ENCODE results near the gene NDEL1. TPM values are rescaled to one million over a fixed set of nuclear protein-coding genes. Genes with fewer than 3 reads are reported as not detected.
A peak's percentile ranks its signal among the peaks of the same experiment; 100 is the strongest.

The NDEL1 gene
- polyA plus RNA-seq, 1 experiment = 72.2 TPM

- no peak for DNase-seq (ENCODE audit: low read depth)
- H3K27me3 ChIP-seq (ENCODE audit: control insufficient read depth, insufficient read depth, low read length) = peaks cover 1% of the 10 kb centered on the region; the same call in 1 of the 2 replicates
- TF ChIP-seq, protein P1, sequence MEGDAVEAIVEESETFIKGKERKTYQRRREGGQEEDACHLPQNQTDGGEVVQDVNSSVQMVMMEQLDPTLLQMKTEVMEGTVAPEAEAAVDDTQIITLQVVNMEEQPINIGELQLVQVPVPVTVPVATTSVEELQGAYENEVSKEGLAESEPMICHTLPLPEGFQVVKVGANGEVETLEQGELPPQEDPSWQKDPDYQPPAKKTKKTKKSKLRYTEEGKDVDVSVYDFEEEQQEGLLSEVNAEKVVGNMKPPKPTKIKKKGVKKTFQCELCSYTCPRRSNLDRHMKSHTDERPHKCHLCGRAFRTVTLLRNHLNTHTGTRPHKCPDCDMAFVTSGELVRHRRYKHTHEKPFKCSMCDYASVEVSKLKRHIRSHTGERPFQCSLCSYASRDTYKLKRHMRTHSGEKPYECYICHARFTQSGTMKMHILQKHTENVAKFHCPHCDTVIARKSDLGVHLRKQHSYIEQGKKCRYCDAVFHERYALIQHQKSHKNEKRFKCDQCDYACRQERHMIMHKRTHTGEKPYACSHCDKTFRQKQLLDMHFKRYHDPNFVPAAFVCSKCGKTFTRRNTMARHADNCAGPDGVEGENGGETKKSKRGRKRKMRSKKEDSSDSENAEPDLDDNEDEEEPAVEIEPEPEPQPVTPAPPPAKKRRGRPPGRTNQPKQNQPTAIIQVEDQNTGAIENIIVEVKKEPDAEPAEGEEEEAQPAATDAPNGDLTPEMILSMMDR (IDR thresholded peaks at IDR 0.05; ENCODE audit: insufficient read depth, low read depth, low read length) = no peak
- ChIA-PET POLR2A (no interaction called here), CTCF (interaction anchor here (1.2 to 2.8 kb wide), 3 partner anchors 27 to 377 kb away, joined by 3 to 18 read pairs (median 11); partner anchors contain the start of gene NDEL1)
- no peaks in the 10 kb centered on the region for H3K36me3 ChIP-seq (ENCODE audit: control insufficient read depth, insufficient read depth, low read length)
- no peak overlapping the region for H3K4me3 ChIP-seq (ENCODE audit: low read depth, low read length)
These were observed 27.3 kb upstream of the NDEL1 start for GRCh38 chr17:8408371-8408770.

GRCh38 chr17:8409966-8410882, 25.5 kb upstream of the NDEL1 start:
- Histone ChIP-seq H3K4me3 (ENCODE audit: low read depth, low read length) (no peak overlapping the region), H3K27me3 (ENCODE audit: control insufficient read depth, insufficient read depth, low read length) (peaks cover 1% of the 10 kb centered on the region; the same call in 1 of the 2 replicates), H3K36me3 (ENCODE audit: control insufficient read depth, insufficient read depth, low read length) (no peaks in the 10 kb centered on the region)
- TF ChIP-seq, protein P1 (IDR thresholded peaks at IDR 0.05; ENCODE audit: insufficient read depth, low read depth, low read length) = peak; percentile 89
- DNase-seq (ENCODE audit: low read depth) = no peak
- ChIA-PET POLR2A (no interaction called here), CTCF (interaction anchor here (0.6 to 4.4 kb wide), 28 partner anchors 9 to 1290 kb away, joined by 3 to 40 read pairs (median 3); partner anchors contain the start of gene NDEL1)

GRCh38 chr17:8410883-8411238, 24.8 kb upstream of the NDEL1 start:
- no peak for DNase-seq (ENCODE audit: low read depth)
- TF ChIP-seq, protein P1 (IDR thresholded peaks at IDR 0.05; ENCODE audit: insufficient read depth, low read depth, low read length) = no peak
- Histone ChIP-seq H3K4me3 (ENCODE audit: low read depth, low read length) (no peak overlapping the region), H3K27me3 (ENCODE audit: control insufficient read depth, insufficient read depth, low read length) (peaks cover 1% of the 10 kb centered on the region; the same call in 1 of the 2 replicates), H3K36me3 (ENCODE audit: control insufficient read depth, insufficient read depth, low read length) (no peaks in the 10 kb centered on the region)
- ChIA-PET POLR2A (no interaction called here), CTCF (interaction anchor here (0.6 to 4.4 kb wide), 15 partner anchors 10 to 484 kb away, joined by 3 to 40 read pairs (median 5); partner anchors contain the start of gene NDEL1)

DNA sequence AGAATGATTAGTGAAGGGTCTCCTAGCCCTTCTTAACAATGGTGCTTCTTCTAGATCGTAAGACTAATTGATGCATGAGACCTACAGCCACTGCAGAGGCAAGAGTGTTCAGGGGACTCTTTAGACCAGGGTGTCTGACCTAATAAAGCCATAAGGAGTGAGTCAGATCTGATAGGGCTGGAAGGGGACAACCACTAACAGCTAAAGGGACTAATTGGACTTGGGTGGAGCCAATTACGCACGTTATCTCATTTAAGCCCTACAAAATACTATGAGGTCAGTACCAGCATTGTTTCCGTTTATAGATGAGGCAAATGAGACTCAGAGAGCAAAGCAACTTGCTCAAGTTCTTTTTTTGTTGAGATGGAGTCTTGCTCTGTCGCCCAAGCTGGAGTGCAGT, 23.6 kb upstream of the NDEL1 start:
- peaks cover 1% of the 10 kb centered on the region; the same call in 1 of the 2 replicates for H3K27me3 ChIP-seq (ENCODE audit: control insufficient read depth, insufficient read depth, low read length)
- TF ChIP-seq, protein P1 (IDR thresholded peaks at IDR 0.05; ENCODE audit: insufficient read depth, low read depth, low read length) = no peak
- CTCF ChIA-PET = interaction anchor here (0.7 to 4.4 kb wide), 8 partner anchors 8 to 374 kb away, joined by 3 to 40 read pairs (median 3); partner anchors contain the start of gene RANGRF
- POLR2A ChIA-PET = no interaction called here
- no peaks in the 10 kb centered on the region for H3K36me3 ChIP-seq (ENCODE audit: control insufficient read depth, insufficient read depth, low read length)
- no peak overlapping the region for H3K4me3 ChIP-seq (ENCODE audit: low read depth, low read length)
- DNase-seq (ENCODE audit: low read depth) = no peak

DNA sequence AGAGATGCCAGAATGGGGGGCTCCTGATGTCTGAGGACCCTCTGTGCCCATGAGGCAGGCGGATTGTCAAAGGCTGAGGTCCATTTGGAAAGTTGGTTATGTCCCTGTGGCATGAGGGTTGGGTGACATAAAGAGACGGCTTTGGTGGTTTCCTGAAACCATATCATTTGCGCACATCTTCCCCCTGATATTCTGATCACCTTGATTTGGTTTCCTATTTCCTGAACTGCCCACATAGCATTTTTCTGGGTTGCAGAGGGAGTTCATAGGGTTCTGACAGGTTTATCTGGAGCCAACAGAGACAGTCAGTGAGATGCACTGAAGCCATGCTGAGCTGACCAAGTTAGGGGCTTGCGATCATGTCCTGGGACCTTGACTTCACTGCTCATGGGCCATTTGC, 22.4 kb upstream of the NDEL1 start:
- no peak for DNase-seq (ENCODE audit: low read depth)
- ChIA-PET CTCF (interaction anchor here (4.0 to 4.4 kb wide), 2 partner anchors 334 to 373 kb away, joined by 26 to 40 read pairs; no protein-coding TSS in a partner anchor), POLR2A (no interaction called here)
- TF ChIP-seq, protein P1 (IDR thresholded peaks at IDR 0.05; ENCODE audit: insufficient read depth, low read depth, low read length) = no peak
- Histone ChIP-seq H3K4me3 (ENCODE audit: low read depth, low read length) (no peak overlapping the region), H3K27me3 (ENCODE audit: control insufficient read depth, insufficient read depth, low read length) (peaks cover 5% of the 10 kb centered on the region), H3K36me3 (ENCODE audit: control insufficient read depth, insufficient read depth, low read length) (no peaks in the 10 kb centered on the region)

All from BJ (cell line).